HepG2 (cell line): Measurements from ENCODE around the gene SEC24D. TPM values are rescaled to one million over a fixed set of nuclear protein-coding genes. Genes with fewer than 3 reads are reported as not detected.

Experiments used
- ATAC-seq: fragments of 200-7000 bp; cut with Tn5 transposase; 3 replicates; pipeline ENCODE4 v1.9.1; 2020; ENCODE audit warnings: mild to moderate bottlenecking, moderate library complexity
- BruUV-seq: library from RNA; stranded (reverse); fragments of 400-500 nt; replicated peaks from 2 replicates; lab custom pipeline; 2021; lab: Mats Ljungman, UMichigan
- CTCF ChIA-PET: fragments of 300-600 bp; formaldehyde crosslinking; extraction: SDS; loops from one replicate; lab custom pipeline; 2021; ENCODE audit warnings: low total read pairs, inconsistent platforms, low intra/inter-chr PET ratio; lab: Yijun Ruan, JAX
- POLR2A ChIA-PET: fragments of 350-600 bp; sonication (Branson Sonifier 250); formaldehyde crosslinking; loops from one replicate; lab custom pipeline; 2020; ENCODE audit warnings: antibody characterized with exemption, inconsistent platforms; lab: Yijun Ruan, JAX
- DNase-seq: peaks from one replicate; pipeline ENCODE4 v3.0.0-alpha.2; 2015; ENCODE audit warnings: low spot score
- FAIRE-seq: peaks from 3 replicates; lab custom pipeline; 2011; peaks lifted over from hg19 to GRCh38; lab: Jason Lieb, UNC
- H2AFZ ChIP-seq: one replicate; pipeline ENCODE4 v1.6.1; 2011; ENCODE audit warnings: low read length, inconsistent platforms
- H3K27ac ChIP-seq: fragments of 300-600 bp; 3 replicates; pipeline ENCODE4 v1.8.0; 2011; ENCODE audit warnings: mixed run types, mild to moderate bottlenecking, mixed read lengths, low read length, inconsistent platforms; ENCODE audit not compliant: insufficient read depth; ENCODE audit errors: extremely low read length
- H3K27me3 ChIP-seq, 2 experiments: fragments of 200-600 bp in 1 of 2; 2 replicates in 1 of 2; 3 replicates in 1 of 2; pipeline versions ENCODE4 v1.6.0 to v1.8.0; 2011; ENCODE audit warnings: low read length in 2 of 2, mild to moderate bottlenecking in 2 of 2, moderate library complexity in 2 of 2, inconsistent platforms in 1 of 2; ENCODE audit not compliant: insufficient read depth in 2 of 2, control insufficient read depth in 1 of 2
- H3K36me3 ChIP-seq, 2 experiments: fragments of 200-600 bp in 1 of 2; replicated peaks in 1 of 2; 2 replicates in 1 of 2; 3 replicates in 1 of 2; pipeline versions ENCODE4 v1.5.1 to v1.8.0; 2011; ENCODE audit warnings: low read length in 2 of 2, inconsistent platforms in 1 of 2; ENCODE audit not compliant: insufficient read depth in 2 of 2, control insufficient read depth in 1 of 2
- H3K4me1 ChIP-seq: 2 replicates; pipeline ENCODE4 v1.5.1; 2012; ENCODE audit warnings: low read length, inconsistent platforms; ENCODE audit not compliant: insufficient read depth
- H3K4me2 ChIP-seq: 2 replicates; pipeline ENCODE4 v1.6.0; 2011; ENCODE audit warnings: low read depth, low read length, inconsistent platforms
- H3K4me3 ChIP-seq, 3 experiments: fragments of 200-600 bp in 1 of 3; sonication (generic), shearing (Covaris generic) in 1 of 3; replicated peaks in 1 of 3; 2 replicates each; pipeline ENCODE4 v1.5.1; 2011 to 2016; ENCODE audit warnings: low read length in 3 of 3, inconsistent platforms in 2 of 3, low read depth in 2 of 3, mild to moderate bottlenecking in 2 of 3, control low read depth in 1 of 3, mixed read lengths in 1 of 3; ENCODE audit not compliant: insufficient read depth in 1 of 3
- H3K79me2 ChIP-seq: one replicate; pipeline ENCODE4 v1.6.1; 2011; ENCODE audit warnings: low read length, inconsistent platforms; ENCODE audit not compliant: insufficient read depth
- H3K9ac ChIP-seq: 2 replicates; pipeline ENCODE4 v1.6.0; 2011; ENCODE audit warnings: mild to moderate bottlenecking, low read depth, low read length, inconsistent platforms; ENCODE audit not compliant: insufficient read depth
- H3K9me3 ChIP-seq: 2 replicates; pipeline ENCODE4 v1.5.1; 2012; ENCODE audit warnings: mild to moderate bottlenecking, low read length
- H4K20me1 ChIP-seq: 2 replicates; pipeline ENCODE4 v1.6.0; 2011; ENCODE audit warnings: inconsistent platforms, mild to moderate bottlenecking, low read length, moderate library complexity; ENCODE audit not compliant: insufficient read depth
- CBFB ChIP-seq: sonication (generic); formaldehyde crosslinking; IDR thresholded peaks from 2 replicates; pipeline ENCODE4 v1.4.0; 2020; ENCODE audit warnings: missing genetic modification reagents
- CHD2 ChIP-seq: IDR thresholded peaks from 2 replicates; pipeline ENCODE4 v1.6.1; 2011; ENCODE audit warnings: low read depth, low read length, improper control_type of control experiment
- MEIS1 ChIP-seq: sonication (generic); formaldehyde crosslinking; IDR thresholded peaks from 2 replicates; pipeline ENCODE4 v1.9.0; 2021; ENCODE audit warnings: mild to moderate bottlenecking, missing genetic modification reagents, moderate library complexity, borderline replicate concordance
- POGZ ChIP-seq: sonication (generic); formaldehyde crosslinking; IDR thresholded peaks from 2 replicates; pipeline ENCODE4 v1.4.0; 2020; ENCODE audit warnings: mild to moderate bottlenecking, missing genetic modification reagents
- SMAD9 ChIP-seq: sonication (generic); formaldehyde crosslinking; IDR thresholded peaks from 2 replicates; pipeline ENCODE4 v1.5.1; 2020; ENCODE audit warnings: mild to moderate bottlenecking, missing genetic modification reagents
- SMARCC2 ChIP-seq: fragments of 450-650 bp; IDR thresholded peaks from 2 replicates; pipeline ENCODE4 v1.6.1; 2017; ENCODE audit warnings: antibody characterized with exemption, mild to moderate bottlenecking
- TOPORS ChIP-seq: sonication (generic); formaldehyde crosslinking; IDR thresholded peaks from 2 replicates; pipeline ENCODE4 v1.8.0; 2023; ENCODE audit warnings: mild to moderate bottlenecking, missing genetic modification reagents
- TRIM24 ChIP-seq: sonication (generic); formaldehyde crosslinking; IDR thresholded peaks from 2 replicates; pipeline ENCODE4 v1.8.0; 2022; ENCODE audit warnings: mild to moderate bottlenecking, missing genetic modification reagents
- ZBTB20 ChIP-seq: sonication (generic); formaldehyde crosslinking; IDR thresholded peaks from 2 replicates; pipeline ENCODE4 v1.8.1; 2023; ENCODE audit warnings: missing genetic modification reagents, low read depth, mild to moderate bottlenecking, borderline replicate concordance
- ZBTB43 ChIP-seq: sonication (generic); formaldehyde crosslinking; conservative IDR thresholded peaks from 2 replicates; pipeline ENCODE4 v1.4.0; 2020; ENCODE audit warnings: missing genetic modification reagents
- ZNF20 ChIP-seq: sonication (generic); formaldehyde crosslinking; IDR thresholded peaks from 2 replicates; pipeline ENCODE4 v1.4.0; 2020; ENCODE audit warnings: mild to moderate bottlenecking, moderate library complexity, missing genetic modification reagents
- ZNF337 ChIP-seq: sonication (generic); formaldehyde crosslinking; IDR thresholded peaks from 2 replicates; pipeline ENCODE4 v1.5.1; 2020; ENCODE audit warnings: missing genetic modification reagents, low read depth, mild to moderate bottlenecking, borderline replicate concordance
- ZNF563 ChIP-seq: sonication (generic); formaldehyde crosslinking; IDR thresholded peaks from 2 replicates; pipeline ENCODE4 v1.8.0; 2022; ENCODE audit warnings: mild to moderate bottlenecking, moderate library complexity, missing genetic modification reagents
- ZNF598 ChIP-seq: sonication (generic); formaldehyde crosslinking; IDR thresholded peaks from 2 replicates; pipeline ENCODE4 v1.5.1; 2020; ENCODE audit warnings: mild to moderate bottlenecking, missing genetic modification reagents, borderline replicate concordance
- in situ Hi-C: cut with HindIII; loops from 2 replicates; pipeline ENCODE4 v1.10.0; 2017; ENCODE audit warnings: low pct_unique_long_range_greater_than_20kb; ENCODE audit not compliant: extremely low pct_ligation_motif_present
- intact Hi-C: fragments of 100-400 bp; cut with micrococcal nuclease; formaldehyde crosslinking; loops from one replicate; pipeline ENCODE4 v1.10.0; 2022; ENCODE audit not compliant: unreplicated experiment
- polyA plus RNA-seq, 8 experiments: library from polyadenylated mRNA; depleted of rRNA in 3 of 8; stranded (reverse) in 7 of 8; unstranded in 1 of 8; fragments of >200 nt; fragmentation: Illumina TruSeq in 4 of 8; extraction: Trizol in 4 of 8; gene quantifications; 2 replicates each; pipeline versions ENCODE4 v1.2.1 to v1.2.3, GENCODE V29; 2011 to 2016; ENCODE audit warnings: low read depth in 4 of 8, missing spikeins in 1 of 8, mixed read lengths in 1 of 8; ENCODE audit not compliant: insufficient read depth in 1 of 8
- total RNA-seq, 5 experiments: library from RNA; depleted of rRNA; stranded (reverse); fragments of >200 nt; fragmentation: Illumina TruSeq; extraction: Trizol; gene quantifications; 2 replicates each; pipeline ENCODE4 v1.2.3, GENCODE V29; 2016; ENCODE audit warnings: low read depth in 1 of 5

Gene SEC24D
- total and polyA plus RNA-seq, 2 of the 13 experiments (the other 11 are each of a cell fraction or from before 2014, with no cell fraction given), result 30.0 to 51.1 TPM

GRCh38 chr4:118730683-118731082 is 105.2 kb downstream of the SEC24D start:
- Histone ChIP-seq H2AFZ (no peak overlapping the region), H3K9ac (no peak overlapping the region), H3K4me2 (no peak overlapping the region), H3K79me2 (no peaks in the 10 kb centered on the region), H3K4me1 (peaks cover 20% of the 10 kb centered on the region), H3K9me3 (no peaks in the 10 kb centered on the region), H3K27ac (no peak overlapping the region), H3K4me3 (no peak overlapping the region), H3K36me3 (peaks cover 13 to 66% of the 10 kb centered on the region in 2 experiments), H4K20me1 (no peaks in the 10 kb centered on the region; the same call in 1 of the 2 replicates), H3K27me3 (no peaks in the 10 kb centered on the region)
- intact Hi-C loops, result no loop called here
- DNase-seq (no peak), FAIRE-seq (no peak), ATAC-seq (no peak)
- CTCF ChIA-PET, result no interaction called here
- POLR2A ChIA-PET, result no interaction called here
- in situ Hi-C loops, result no loop called here
- BruUV-seq, result no TSS peak
- TF ChIP-seq ZBTB43 (CRISPR knock-in tag) (no peak), CHD2 (no peak), TOPORS (CRISPR knock-in tag) (no peak), ZNF563 (CRISPR knock-in tag) (no peak), ZBTB20 (CRISPR knock-in tag) (no peak), ZNF337 (CRISPR knock-in tag) (no peak), CBFB (no peak), ZNF598 (CRISPR knock-in tag) (no peak), SMAD9 (CRISPR knock-in tag) (no peak), ZNF20 (no peak), MEIS1 (CRISPR knock-in tag) (no peak), SMARCC2 (no peak), POGZ (CRISPR knock-in tag) (no peak), TRIM24 (no peak)
